ENCODE data around the gene SMIM17. TPM values are rescaled to one million over a fixed set of nuclear protein-coding genes. Genes with fewer than 3 reads are reported as not detected.

The SMIM17 gene
- polyA plus RNA-seq, 1 of the 3 experiments (the other 2 are of a cell fraction), result 0.05 TPM

GRCh38 chr19:56661248-56661647 lies 18.3 kb downstream of the SMIM17 start:
- Histone ChIP-seq H3K27ac (ENCODE audit: low read depth in 2 of 2, low read length in 1 of 2) (no peak overlapping the region), H3K9me3 (no peaks in the 10 kb centered on the region), H3K9ac (no peak overlapping the region), H2AFZ (ENCODE audit: low read depth) (no peak overlapping the region), H4K20me1 (ENCODE audit: insufficient read depth) (no peaks in the 10 kb centered on the region), H3K4me3 (ENCODE audit: low read depth in 2 of 2, low read length in 1 of 2) (no peak overlapping the region; a peak in 1 of 4 replicates), H3K4me2 (no peak overlapping the region), H3K36me3 (replicated peaks in 1 of 2; ENCODE audit: control insufficient read depth in 1 of 2, insufficient read depth in 2 of 2, low read length in 1 of 2) (no peaks in the 10 kb centered on the region), H3K79me2 (ENCODE audit: insufficient read depth) (no peaks in the 10 kb centered on the region), H3K9me2 (no peaks in the 10 kb centered on the region), H3K27me3 (ENCODE audit: insufficient read depth) (no peaks in the 10 kb centered on the region), H3F3A (replicated peaks; ENCODE audit: insufficient read depth) (no peaks in the 10 kb centered on the region), H3K4me1 (ENCODE audit: control insufficient read depth in 1 of 2, insufficient read depth in 2 of 2, low read depth in 1 of 2, low read length in 1 of 2) (no peaks in the 10 kb centered on the region)
- no peak for DNase-seq
- WGBS (ENCODE audit: low lambda C conversion rate), result 37% methylated on average over 3 of the region's 3 CpGs
- no peak for TF ChIP-seq RCOR1 (IDR thresholded peaks at IDR 0.05; ENCODE audit: low read length)
- TF ChIP-seq POLR2AphosphoS5 (IDR thresholded peaks at IDR 0.05; ENCODE audit: low read depth, low read length), result no peak
- TF ChIP-seq FOXM1 (IDR thresholded peaks at IDR 0.05; ENCODE audit: low read depth), result no peak
- no peak for TF ChIP-seq GATA2 (CRISPR knock-in tag; IDR thresholded peaks at IDR 0.05)
- no peak for TF ChIP-seq MAX (IDR thresholded peaks at IDR 0.05; ENCODE audit: low read depth)
- no peak for TF ChIP-seq NRF1 (IDR thresholded peaks at IDR 0.05; ENCODE audit: low read depth, low read length)
- TF ChIP-seq RXRA (IDR thresholded peaks at IDR 0.05; ENCODE audit: borderline replicate concordance, low read depth), result no peak
- no peak for TF ChIP-seq EZH2phosphoT487 (IDR thresholded peaks at IDR 0.05; ENCODE audit: borderline replicate concordance, low read depth)
- no peak for TF ChIP-seq CHD2 (IDR thresholded peaks at IDR 0.05; ENCODE audit: low read length, partially characterized antibody)
- TF ChIP-seq TCF12 (IDR thresholded peaks at IDR 0.05), result no peak
- no peak for TF ChIP-seq ELF1 (IDR thresholded peaks at IDR 0.05)
- no peak for TF ChIP-seq RAD21 (IDR thresholded peaks at IDR 0.05; ENCODE audit: low read length)
- TF ChIP-seq CTCF (IDR thresholded peaks at IDR 0.05), result no peak
- TF ChIP-seq FOXJ3 (CRISPR knock-in tag; IDR thresholded peaks at IDR 0.05), result no peak
- TF ChIP-seq USF2 (IDR thresholded peaks at IDR 0.05; ENCODE audit: borderline replicate concordance, low read depth, low read length), result no peak
- TF ChIP-seq PBX3 (IDR thresholded peaks at IDR 0.05), result no peak
- ChIA-PET POLR2A (no interaction called here), CTCF (interaction anchor here (1.2 kb wide), 1 partner anchor 61 kb away, joined by 3 read pairs; no protein-coding TSS in a partner anchor)

All from SK-N-SH (cell line).